Activated CD8-positive, alpha-beta memory T cell treated with anti-CD3 and anti-CD28 coated beads, Interleukin-2, amount 50 U/mL, for 24 hours (primary cell): ENCODE data around the gene TLR8.

ENCODE experiments used
- DNase-seq: peaks from one replicate; pipeline ENCODE4 v3.0.0-alpha.2; 2020; ENCODE audit errors: extremely low read depth

Gene TLR8

DNA sequence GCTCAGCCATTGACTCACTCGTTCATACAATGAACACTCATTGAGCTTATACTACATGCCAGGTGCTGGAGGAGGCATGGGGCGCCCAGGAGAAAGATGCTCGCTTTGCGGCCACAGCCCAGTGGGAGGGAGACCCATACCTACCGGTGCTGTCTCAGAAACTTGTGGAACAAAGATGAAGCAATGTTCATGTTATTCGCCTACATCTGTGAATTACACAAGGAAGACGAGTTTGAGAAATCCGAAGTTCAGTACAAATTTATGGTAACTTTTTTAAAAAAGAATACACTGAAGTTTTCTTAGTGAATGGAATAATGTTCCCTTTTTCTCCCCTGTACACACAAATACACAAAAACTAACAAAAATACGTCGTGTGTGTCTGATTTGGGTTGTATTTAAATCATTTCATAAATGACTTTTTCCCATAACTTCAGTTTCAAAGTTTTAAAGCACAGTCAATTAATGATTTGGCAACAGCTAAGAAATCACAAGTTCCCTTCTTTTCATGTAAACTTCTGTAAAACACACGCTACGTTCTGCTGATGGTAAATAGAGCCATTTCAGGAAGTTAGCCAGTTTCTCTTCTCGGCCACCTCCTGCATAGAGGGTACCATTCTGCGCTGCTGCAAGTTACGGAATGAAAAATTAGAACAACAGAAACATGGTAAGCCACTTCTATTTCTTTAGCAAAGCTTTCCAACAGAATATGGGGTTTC is at the start of gene TLR8:
TLR8 (plus strand) TSS at position 575 of the 716 bp plus-strand sequence; CDS start at position 662, 87 bp downstream.
- DNase-seq = no peak

DNA sequence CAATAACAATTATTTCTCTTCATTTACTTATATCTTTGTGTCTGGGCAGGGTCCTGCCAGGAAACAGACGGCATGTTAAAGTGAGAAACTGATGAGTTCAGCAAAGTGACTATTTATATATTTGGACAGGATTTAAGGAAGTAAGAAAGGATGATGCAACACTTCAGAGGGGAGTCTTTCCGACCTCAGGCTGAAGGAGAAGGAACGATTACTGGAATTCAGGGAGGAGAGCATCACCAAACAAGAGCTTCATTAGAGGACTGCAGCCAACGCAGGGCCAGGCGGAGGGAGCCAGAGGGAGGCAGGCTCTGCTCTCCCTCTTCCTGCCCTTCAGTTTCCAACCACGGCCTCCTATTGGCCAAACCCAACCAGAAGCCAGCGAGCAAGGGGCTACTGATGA is 41.1 kb upstream of the TLR8 start:
- no peak for DNase-seq

DNA sequence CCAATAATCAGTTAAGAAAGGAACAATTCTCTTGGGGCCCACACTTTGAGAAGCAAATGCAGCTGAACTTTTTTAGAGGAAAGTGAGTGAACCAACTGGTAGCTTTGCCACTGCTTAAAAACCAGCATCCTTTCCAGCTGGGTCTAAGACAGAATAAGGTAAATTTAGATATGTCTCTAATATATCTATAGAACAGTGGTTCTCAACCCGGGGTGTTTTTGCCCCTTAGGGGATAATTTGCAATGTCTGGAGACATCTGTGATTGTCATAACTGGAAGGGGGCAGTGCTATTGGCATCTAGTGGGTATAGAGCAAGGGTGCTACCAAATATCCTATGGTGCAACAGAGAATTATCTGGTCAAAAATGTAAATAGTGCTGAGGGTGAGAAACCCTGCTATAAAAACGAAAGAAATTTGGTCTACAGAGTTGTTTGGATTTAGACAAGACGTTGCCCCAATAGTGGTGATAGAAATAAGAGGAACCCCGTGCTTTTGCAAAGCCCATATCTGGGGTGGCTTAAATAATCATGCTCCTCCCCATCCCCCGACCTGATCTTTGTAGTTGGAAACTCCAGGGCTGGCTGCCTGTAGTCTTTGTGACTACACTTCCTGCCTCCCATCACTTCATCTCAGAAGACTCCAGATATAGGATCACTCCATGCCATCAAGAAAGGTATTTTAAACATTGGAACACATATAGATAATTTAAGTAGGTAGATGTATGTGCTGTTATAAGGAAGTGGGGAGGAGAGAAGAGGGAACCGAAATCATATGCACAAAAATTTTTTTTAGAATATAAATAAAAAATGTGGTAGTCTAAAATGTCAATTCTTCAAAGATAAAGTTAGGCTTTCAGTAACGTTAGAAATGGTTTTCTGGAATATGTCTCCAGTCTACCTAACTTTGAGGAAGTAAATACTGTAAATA is 39.7 kb upstream of the TLR8 start, which contains the start of gene TLR7:
TLR7 (plus strand) TSS at position 622 of the 927 bp plus-strand sequence. CDS start 507 bp downstream, outside the sequence.
- DNase-seq = no peak

DNA sequence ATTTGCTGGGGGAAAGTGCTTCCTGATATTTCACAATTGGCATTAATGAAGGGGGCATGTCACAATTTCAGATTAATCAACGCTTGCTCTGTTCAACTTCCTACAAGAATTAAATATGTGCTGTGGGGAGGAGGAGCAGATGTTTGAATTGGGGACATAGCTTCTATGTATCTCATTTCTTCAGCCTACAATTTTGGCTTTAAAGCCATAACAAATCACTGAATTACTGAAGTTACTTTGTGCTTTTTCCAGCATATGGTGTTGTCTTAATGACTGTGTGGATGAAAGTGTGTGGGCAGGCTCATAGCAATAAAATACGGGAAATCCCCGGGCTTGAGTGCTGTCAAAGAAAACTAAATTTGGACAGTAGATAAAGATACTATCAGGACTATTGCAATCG is 38.7 kb upstream of the TLR8 start:
- no peak for DNase-seq

DNA sequence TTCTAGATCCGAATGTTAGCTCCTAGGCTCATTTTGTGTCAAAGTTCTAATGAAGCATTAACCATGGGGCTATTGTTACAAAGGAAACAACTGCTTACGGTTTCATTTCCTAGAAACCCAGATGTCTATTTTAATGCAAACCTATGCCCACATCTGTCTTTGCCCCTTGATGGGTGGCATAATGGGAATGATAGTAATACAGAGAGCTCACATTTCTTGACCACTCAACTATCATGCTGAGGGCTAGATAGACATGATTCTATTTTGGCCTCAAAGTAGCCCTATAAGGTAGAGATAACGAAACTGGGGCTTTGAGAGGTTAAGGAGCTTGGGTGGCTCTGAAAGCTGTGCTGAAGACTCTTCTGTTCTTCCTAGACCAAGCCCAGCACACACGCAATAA is 37.7 kb upstream of the TLR8 start:
- DNase-seq = no peak

DNA sequence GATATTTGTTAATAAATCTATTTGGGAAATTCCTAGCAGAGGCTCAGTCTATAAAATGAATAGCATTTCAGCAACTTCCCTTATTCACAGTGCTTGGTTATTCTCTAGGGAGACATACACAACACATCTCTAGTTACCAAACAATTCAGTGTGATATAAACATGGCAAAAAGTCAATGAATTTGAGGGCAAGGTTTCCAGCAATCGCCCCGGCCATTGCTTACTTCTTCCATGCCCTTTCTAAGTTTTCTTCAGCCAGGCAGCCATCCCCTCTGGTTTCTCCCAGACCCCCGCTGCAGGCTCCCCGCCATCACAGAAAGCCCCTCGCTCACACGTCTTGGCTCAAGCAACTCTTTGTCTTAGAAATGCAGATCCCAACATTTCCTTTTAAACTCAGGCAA is 35.2 kb upstream of the TLR8 start:
- DNase-seq = no peak

DNA sequence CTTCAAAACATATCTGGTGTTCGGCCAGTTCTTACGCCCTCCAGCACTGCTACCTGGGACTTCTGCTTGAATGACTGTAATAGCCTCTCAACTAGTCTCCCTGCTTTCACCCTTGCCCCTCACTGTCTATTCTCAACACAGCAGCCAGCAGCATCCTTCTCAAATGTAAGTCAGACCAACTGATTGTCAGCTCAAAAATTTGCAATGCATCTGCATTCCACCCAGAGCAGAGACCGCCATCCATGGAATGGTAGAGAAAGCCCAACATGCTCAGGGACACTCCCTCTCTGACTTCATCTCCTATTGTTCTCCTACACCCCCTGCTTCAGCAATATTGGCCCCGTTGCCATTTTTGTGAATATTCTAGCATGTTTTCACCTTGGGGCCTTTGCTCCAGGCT is 33.7 kb upstream of the TLR8 start:
- DNase-seq = no peak

DNA sequence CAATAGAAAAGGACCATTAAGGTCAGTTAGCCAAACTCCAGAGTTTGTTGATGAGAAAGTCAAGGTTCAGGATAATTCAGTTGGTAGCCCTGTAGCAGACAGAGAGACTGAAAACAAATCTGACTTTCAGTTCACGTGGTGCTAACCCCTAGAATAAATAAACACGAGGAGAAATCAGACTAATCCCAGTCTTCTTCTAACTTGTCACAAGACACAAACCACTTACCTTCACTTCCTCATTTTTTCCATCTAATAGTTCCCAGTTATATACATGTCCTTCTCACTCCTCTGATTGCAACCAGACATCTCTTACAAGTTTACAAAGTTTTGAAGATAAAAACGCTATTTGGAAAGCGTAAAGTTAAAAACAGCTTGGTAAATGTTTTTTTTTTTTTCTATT is 31.8 kb upstream of the TLR8 start:
- DNase-seq = no peak

DNA sequence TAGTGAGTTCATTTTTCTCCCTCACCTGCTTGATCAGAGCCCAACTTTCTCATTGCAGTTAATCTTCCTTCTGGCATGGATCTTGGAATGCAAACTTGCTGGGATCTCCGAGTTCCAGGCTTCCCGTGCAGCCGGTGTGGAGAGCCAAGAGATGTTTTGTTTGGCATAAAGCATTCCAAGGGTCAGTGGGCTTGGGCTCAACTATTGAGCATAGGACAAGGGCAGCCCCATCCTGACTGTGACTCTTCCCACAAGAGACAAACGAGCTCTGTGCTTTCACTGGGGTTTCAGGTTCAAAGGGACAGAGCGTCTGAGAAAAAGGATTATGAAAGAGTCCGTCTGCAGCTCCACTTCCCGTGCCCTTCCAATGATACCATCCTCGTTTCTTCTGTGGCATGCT is 29.0 kb upstream of the TLR8 start:
- DNase-seq = no peak

DNA sequence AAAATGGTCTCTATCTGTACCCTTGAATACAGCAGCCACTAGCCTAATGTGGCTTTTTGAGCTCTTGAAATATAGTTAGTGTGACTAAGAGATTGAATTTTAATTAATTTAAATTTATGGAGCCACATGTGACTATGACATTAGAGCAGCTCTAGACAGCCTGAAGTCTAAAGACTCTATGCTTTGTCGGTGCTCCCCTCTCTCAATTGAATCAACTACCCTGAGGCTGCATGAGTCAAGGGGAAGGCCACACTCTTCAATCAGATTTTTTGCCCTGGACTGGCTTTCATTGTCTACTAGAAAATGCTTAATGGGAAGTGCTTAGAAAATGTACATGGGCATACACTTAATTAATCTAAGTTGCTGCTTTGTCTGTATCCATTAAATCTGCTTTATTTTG is 27.9 kb upstream of the TLR8 start:
- DNase-seq = no peak

DNA sequence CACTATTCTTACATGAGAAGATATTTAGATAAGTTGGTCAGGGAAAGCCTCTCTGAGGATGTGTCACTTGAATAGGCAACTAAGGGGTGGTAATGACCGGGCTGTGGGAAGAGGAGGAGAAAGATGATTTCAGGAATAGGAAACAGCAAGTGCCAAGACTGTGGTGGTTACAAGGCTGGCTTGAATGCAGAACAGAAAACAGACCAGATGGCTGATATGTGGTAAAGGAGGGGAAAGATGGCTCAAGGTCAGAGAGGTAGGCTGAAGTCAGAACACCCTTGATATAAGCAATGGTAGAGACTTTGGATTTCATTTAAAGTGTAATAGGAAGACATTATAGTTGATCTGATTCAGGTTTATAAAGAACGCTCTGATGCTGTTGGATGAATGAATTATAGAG is 24.5 kb upstream of the TLR8 start:
- DNase-seq = no peak

DNA sequence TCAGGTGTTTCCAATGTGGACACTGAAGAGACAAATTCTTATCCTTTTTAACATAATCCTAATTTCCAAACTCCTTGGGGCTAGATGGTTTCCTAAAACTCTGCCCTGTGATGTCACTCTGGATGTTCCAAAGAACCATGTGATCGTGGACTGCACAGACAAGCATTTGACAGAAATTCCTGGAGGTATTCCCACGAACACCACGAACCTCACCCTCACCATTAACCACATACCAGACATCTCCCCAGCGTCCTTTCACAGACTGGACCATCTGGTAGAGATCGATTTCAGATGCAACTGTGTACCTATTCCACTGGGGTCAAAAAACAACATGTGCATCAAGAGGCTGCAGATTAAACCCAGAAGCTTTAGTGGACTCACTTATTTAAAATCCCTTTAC is 20.9 kb upstream of the TLR8 start:
- DNase-seq = no peak

DNA sequence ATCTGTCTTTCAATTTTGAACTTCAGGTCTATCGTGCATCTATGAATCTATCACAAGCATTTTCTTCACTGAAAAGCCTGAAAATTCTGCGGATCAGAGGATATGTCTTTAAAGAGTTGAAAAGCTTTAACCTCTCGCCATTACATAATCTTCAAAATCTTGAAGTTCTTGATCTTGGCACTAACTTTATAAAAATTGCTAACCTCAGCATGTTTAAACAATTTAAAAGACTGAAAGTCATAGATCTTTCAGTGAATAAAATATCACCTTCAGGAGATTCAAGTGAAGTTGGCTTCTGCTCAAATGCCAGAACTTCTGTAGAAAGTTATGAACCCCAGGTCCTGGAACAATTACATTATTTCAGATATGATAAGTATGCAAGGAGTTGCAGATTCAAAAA is 19.9 kb upstream of the TLR8 start:
- DNase-seq = no peak

DNA sequence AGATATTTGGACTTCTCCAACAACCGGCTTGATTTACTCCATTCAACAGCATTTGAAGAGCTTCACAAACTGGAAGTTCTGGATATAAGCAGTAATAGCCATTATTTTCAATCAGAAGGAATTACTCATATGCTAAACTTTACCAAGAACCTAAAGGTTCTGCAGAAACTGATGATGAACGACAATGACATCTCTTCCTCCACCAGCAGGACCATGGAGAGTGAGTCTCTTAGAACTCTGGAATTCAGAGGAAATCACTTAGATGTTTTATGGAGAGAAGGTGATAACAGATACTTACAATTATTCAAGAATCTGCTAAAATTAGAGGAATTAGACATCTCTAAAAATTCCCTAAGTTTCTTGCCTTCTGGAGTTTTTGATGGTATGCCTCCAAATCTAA is 19.3 kb upstream of the TLR8 start:
- DNase-seq = no peak

DNA sequence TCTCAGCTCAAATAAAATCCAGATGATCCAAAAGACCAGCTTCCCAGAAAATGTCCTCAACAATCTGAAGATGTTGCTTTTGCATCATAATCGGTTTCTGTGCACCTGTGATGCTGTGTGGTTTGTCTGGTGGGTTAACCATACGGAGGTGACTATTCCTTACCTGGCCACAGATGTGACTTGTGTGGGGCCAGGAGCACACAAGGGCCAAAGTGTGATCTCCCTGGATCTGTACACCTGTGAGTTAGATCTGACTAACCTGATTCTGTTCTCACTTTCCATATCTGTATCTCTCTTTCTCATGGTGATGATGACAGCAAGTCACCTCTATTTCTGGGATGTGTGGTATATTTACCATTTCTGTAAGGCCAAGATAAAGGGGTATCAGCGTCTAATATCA is 18.7 kb upstream of the TLR8 start:
- no peak for DNase-seq

DNA sequence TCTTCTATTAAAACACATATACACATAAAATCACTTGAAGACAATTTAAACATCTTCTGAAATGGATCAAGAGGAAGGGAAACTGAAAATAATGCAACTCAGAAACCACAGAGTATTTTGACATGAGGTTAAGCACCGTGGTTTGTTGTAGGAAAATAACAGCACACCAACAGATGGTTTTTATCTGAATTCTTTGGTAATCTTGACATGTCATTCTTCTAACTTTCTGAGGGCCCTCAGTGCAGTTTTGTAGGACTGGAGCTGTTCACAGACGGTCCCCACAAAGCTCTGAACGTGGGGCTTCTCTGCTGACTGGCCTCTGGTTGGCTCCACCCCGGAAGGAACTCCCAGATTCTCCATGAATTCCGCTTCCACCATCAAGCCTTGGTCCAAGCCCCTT is 16.0 kb upstream of the TLR8 start:
- no peak for DNase-seq

DNA sequence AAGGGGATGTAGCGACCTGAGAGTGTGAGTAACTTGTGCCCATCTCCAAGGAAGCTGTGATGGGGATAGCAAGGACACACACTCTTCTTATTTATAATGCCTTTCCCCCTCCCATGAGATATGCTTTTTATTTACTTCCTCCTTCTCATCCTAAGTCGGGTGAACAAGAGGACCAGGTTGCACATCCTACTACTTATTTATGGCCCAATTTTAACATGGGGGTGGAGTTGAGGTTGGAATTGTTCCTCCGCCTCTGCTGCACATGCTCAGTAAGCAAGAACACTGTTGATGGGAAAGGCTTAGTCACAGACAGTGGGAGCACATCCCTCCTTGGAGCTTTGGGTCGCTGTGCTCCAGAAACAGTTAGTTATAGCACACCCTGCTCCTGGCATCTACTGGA is 15.2 kb upstream of the TLR8 start:
- DNase-seq = no peak

DNA sequence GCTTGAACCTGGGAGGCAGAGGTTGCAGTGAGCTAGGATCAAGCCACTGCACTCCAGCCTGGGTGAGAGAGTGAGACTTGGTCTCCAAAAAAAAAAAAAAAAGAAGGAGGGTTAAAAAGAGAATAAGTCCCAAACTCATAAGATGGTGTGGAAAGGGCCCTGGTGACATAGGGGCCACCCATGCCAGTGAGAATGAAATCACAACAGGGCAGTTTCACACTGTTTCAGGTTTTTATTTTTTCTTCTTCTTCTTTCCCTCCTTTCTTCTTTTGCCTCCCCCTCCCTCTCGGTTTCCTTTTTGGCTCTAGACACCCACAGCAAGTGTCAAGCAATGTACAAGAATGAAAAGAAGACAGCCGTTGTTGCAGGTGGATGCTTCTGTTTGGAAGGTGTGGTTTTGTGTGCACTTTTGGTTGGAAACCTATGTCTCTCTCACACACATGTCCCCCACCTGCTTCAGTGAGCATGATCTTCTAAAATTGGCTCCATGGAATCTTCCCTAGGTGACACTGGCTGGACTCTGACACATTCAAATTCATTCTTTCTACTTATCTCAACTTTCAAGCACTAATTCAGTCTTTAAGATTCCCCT is 14.4 kb upstream of the TLR8 start:
- DNase-seq = no peak

DNA sequence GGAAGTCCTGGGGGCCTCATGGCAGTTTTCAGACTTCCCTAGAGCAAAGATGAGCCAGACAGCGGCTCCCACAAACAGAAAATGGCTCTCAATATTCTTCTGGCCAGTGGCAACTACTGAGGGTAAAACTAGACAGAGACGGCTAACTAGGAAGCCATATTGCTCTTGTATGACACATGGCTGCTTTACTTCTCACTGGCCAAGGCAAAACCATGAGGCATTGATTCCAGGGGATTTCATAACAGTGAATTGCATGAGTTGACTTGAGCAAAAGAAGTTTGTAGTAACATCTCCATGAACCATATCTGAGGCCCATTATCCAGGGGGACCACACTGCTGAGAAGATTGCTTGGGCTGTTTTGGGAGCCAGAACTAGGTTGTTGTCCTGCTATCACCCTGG is 13.7 kb upstream of the TLR8 start:
- no peak for DNase-seq

DNA sequence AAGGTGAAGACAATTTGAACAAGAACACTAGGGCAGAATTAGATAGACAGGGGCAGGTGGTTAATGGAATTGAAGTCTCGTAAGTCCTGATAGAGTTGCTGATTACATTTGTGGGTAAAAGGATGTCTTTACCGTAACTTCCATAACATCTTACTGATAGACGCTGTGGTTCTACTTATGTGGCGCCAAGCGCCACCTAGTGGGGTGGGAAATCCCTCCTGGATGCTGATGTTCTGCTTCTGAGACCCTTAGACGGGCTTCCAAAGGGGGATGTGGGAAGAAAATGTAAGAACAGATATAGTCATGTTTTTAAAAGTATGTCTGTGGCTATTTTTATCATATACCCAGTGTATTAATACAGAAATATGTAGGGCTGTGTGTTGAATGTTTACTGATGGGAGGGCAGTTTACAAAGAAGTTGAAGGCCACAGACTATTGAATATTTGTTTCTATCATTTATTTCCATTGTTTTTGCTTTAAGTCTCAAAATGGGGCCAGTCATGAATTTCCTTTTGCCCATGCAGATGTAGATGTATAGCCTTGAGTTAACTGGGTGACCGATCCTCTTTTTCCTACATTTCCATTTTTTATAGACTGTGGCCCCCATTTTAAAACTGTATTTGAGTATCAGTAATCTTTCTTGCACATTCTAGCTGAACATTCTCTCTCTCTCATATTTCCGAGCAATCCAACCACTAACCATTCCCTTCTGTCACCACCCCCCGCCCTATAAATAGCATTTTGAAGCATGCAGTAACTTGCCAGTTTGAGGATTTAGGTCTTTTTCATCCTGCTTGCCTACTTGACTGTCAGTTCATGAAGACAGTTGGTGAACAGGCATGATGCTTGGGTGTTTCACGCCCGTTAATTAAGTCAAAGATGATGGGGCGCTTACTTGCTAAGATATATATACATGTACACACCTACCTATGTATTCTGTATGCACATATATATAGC is 12.1 kb upstream of the TLR8 start:
- DNase-seq = no peak

DNA sequence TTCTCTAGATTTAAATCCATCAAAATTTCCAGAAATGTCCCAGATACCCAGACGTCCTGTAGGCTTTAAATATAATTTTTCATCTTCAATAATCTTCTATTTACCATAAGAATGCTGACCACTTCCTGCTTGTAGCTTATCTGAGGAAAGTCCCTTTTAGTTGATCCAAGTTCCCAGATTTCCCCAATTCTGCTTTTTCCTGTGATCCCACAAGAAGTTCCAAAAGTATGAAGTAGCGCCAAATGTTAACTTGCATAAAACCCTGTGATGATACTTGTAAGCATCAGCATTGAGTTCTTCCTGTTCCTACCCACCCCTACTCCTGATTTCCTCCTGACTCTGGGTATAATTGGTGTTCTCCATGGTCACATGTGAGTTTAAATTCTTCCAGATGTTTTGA is 10.6 kb upstream of the TLR8 start:
- no peak for DNase-seq

DNA sequence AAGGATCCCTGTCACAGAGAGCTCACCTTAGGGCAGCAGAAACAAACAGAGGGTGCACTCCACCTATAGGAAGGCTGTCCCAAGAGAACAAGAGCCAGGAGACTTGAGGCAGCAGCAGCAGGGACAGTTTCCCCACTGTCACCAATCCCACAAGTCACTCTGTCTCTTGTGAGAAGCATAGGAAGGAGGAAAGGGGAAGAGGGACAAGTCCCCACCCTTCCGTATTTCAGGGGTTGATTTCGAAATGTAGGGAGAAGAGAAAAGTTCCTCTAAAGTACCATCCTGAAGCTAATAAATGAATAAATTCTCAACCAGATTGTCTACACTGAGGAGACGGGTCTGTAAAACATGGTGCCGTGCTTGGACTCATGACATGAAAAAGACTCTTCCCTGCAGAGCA is 9.5 kb upstream of the TLR8 start:
- DNase-seq = no peak
